ENCODE data around the gene POLR2I.
A peak's percentile ranks its signal among the peaks of the same experiment; 100 is the strongest.
"Not testable (repeated sequence)": the region's sequence is repeated elsewhere in the genome, so short reads cannot be mapped to it uniquely, and the experiment has no call there.

POLR2I gene

DNA sequence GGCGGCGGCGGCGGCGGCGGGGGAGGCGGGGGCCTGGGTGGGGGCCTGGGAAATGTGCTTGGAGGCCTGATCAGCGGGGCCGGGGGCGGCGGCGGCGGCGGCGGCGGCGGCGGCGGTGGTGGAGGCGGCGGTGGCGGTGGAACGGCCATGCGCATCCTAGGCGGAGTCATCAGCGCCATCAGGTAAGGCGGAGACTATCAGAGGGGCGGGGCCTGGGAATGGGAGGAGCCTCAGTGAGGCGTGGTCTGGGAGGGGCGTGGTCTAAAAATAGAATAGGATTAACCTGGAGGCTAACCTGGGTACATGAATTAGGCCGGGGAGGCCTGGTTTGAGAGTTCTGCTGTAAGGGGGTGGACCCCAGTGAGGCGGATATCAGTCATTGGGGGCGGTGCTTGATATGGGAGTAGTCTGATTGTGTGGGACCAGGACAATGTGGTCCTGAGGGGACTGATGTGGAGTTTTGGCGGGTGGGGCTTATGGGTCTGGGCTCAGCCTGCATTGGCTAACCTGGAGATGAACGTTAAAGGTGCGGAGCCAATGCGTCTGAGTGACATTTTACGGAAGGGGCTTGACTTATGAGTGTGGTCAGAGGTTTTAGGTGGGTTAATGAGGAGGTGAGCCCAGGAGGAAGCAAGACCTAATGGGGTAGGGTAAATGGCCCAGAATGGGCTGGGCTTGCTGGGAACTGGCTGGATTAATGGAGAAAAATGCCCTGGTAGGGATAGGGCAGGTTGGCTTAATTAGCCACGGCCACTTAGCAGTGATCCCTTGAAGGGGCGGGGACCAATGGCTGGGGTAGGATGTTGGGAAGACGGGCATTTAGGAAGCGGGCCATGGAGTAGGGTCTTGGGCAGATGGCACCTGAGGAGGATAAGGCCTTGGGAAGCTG lies 26.6 kb upstream of the POLR2I start:
- no peak for TF ChIP-seq GATA1 (IDR thresholded peaks at IDR 0.05; ENCODE audit: low read depth, low read length)
- TF ChIP-seq POLR2A (IDR thresholded peaks at IDR 0.05; ENCODE audit: low read length): no peak
- DNase-seq: peak; percentile 85 to 91

DNA sequence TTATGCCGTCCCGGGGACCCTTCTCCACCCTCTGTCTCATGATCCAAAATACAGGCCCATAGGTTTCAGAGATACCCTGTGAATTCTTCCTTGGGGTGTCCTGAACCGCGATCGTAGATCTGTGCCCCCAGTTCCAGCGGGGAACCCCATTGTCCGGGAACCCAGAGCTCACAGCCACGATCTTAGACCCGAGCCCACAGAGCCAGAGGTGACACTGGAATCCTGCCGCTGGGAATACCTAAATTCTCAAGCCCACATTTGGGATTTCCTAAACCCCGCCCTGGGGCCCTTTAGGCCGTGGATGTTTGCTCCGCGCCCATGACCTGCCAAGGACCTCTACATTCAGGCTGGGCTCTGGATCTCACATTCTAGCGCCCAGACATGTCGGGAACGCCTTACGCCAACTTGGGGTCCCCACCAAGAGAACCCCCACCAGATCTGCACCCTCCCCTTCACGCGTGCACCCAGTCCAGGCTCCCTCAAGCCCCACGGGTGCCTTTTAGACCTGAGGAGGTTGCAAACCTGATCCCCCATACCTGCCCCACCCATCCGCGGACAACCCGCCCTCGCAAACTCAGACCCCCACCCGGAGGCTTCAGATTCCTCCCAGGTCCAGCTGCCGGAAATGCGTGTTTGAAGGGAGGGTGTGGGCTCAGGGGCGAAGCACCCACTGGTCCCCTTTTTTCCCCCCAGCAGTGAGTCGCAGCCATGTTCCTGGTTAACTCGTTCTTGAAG lies 25.8 kb upstream of the POLR2I start:
- no peak for TF ChIP-seq GATA1 (IDR thresholded peaks at IDR 0.05; ENCODE audit: low read depth, low read length)
- peak; percentile 39 for TF ChIP-seq POLR2A (IDR thresholded peaks at IDR 0.05; ENCODE audit: low read length)
- peak; percentile 76 to 77 for DNase-seq

DNA sequence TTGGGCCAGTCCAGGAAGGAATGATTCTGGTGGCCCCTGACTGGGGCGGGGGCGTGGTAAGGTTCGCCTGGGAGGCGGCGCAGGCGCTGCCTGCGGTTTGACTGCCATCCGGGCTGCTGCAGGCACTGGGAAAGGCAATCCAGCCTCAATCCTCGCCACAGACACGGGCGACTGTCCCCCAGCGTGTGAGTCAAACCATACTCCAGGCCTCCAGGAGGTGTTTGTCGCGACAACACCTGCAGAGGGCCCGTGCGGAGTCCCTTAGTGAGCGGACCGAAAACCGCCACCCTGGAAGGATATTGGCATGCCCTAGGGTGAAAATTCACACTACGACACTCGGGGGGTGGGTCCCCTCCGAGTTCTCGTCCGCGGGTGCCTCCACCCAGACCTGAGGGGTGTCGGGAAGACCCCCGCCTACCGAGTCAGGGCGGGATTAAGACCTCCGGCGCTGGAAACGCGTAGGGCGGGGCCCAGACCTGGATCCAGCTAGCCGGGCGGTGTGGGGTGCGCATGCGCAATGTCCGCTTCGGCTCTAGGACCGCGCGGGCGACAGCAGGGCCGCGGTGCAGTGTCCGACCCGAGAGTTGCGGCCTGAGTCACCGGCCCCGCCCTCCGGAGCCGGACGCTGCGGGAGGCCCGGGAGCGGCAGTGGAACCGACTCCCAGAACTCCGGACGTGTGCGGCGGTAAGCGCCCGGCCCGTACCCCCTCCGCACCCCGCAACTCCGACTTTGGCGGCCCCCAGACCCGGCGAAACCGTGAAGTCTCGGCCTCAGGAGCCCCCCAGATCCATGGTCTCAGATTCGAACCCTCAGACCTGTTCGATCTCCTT lies 25.0 kb upstream of the POLR2I start, which contains the start of gene CAPNS1:
CAPNS1 (plus strand) TSS at position 594 of the 831 bp plus-strand sequence. CDS start 946 bp downstream, outside the sequence.
- no peak for TF ChIP-seq GATA1 (IDR thresholded peaks at IDR 0.05; ENCODE audit: low read depth, low read length)
- peak; percentile 68 for TF ChIP-seq POLR2A (IDR thresholded peaks at IDR 0.05; ENCODE audit: low read length)
- DNase-seq: peak; percentile 96 to 98

DNA sequence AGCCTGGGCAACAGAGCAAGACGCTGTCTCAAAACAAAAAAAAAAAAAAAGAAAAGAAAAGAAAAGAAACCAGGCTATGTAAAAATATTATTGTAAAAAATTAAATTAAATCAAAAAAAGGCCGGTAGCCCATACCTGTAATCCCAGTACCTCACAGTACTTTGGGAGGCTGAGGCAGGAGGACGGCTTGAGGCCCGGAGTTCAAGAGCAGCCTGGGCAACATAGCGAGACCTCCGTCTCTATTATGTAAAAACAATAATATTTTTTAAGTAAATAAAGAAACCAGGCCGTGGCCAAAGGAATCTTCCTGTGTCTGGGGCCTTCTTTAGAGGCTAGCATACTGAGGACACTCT lies 24.4 kb upstream of the POLR2I start:
- TF ChIP-seq GATA1 (IDR thresholded peaks at IDR 0.05; ENCODE audit: low read depth, low read length) (no peak), POLR2A (IDR thresholded peaks at IDR 0.05; ENCODE audit: low read length) (no peak)
- no peak for DNase-seq

DNA sequence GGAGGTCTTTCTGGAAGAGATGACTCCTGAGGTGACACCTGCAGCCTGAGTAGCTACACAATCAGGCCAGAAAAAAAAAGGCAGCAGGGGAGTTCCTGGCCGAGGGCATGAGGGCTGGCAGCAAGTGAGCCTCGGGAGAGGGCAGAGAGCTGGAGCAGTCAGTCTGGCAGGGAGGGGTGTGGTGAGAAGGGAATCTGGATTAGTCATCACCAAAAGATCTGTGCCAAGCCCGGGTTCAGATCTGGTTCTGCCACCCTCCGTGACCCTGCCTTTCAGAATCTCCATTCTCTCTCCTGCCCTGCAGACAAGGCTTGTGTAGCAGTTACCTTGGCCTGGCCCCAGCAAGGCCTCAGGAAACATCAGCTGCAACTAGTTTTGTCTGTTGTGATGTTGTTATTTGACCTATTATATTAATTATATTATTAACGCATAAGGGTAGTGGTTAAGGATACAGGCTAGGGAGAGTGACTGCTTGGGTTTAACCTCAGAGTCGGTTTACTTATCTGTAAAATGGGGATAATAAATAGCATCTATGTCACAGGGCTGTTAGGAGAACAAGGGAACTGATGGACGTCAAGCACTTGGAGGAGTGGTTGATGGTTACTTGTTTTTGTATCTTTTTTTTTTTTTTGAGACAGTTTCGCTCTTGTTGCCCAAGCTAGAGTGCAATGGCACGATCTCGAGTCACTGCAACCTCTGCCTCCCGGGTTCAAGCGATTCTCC lies 22.4 kb upstream of the POLR2I start:
- no peak for DNase-seq

DNA sequence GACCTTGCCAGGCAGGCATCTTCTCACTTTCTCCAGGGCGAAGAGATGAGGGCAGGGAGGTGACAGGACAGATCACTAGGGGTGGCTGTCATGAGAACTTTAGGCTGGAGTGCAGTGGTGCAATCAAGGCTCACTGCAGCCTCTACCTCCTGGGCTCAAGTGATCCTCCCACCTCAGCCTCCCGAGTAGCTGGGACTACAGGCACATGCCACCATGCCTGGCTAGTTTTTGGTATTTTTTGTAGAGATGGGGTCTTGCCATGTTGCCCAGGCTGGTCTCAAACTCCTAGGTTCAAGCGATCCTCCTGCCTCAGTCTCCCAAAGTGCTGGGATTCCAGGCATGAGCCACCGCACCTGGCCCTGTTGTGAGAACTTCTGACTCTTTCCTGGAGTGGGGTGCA lies 20.2 kb upstream of the POLR2I start:
- not testable (repeated sequence) for DNase-seq

More for the DNA sequence above, 22.4 kb upstream of the POLR2I start:
- TF ChIP-seq GATA1 (IDR thresholded peaks at IDR 0.05; ENCODE audit: low read depth, low read length): no peak
- TF ChIP-seq POLR2A (IDR thresholded peaks at IDR 0.05; ENCODE audit: low read length): no peak

DNA sequence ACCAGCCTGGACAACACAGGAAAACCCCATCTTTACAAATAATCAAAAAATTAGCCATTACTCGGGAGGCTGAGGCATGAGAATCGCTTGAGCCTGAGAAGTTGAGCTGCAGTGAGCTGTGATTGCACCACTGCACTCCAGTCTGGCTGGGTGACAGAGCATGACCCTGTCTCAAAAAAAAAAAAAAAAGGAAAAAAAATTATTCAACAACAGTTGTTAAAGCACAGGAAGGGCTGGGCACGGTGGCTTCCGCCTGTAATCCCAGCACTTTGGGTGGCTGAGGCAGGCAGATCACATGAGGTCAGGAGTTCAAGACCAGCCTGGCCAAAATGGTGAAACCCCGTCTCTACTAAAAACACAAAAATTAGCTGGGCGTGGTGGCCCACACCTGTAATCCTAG lies 16.5 kb upstream of the POLR2I start:
- DNase-seq: not testable (repeated sequence)

DNA sequence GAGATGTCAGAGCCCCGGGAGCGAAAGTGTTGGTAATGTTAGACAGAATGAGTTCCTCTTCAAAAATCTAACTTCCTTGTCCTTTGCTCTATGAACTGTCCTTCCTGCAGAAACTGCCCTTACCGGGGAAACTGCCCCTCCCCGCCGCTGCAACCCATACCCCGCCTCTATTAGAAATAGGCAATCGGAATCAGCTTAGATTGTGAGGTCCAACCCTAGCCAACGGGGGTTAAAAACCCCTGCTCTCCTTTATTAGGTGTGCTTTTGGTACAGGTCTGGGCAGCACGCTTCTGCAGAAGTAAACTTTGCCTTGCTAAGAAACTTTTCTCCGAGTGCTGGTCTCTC lies 13.7 kb upstream of the POLR2I start:
- TF ChIP-seq GATA1 (IDR thresholded peaks at IDR 0.05; ENCODE audit: low read depth, low read length) (no peak), POLR2A (IDR thresholded peaks at IDR 0.05; ENCODE audit: low read length) (no peak)
- DNase-seq: no peak

DNA sequence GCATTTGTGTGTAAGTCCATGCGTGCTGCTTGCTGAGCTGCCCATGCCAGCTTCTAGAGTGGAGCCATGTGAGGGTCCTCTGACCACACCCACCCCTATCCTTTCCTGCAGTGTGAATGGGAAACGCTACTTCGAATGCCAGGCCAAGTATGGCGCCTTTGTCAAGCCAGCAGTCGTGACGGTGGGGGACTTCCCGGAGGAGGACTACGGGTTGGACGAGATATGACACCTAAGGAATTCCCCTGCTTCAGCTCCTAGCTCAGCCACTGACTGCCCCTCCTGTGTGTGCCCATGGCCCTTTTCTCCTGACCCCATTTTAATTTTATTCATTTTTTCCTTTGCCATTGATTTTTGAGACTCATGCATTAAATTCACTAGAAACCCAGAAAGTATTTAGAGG lies 10.9 kb upstream of the POLR2I start:
- DNase-seq: no peak
- no peak for TF ChIP-seq POLR2A (IDR thresholded peaks at IDR 0.05; ENCODE audit: low read length)

DNA sequence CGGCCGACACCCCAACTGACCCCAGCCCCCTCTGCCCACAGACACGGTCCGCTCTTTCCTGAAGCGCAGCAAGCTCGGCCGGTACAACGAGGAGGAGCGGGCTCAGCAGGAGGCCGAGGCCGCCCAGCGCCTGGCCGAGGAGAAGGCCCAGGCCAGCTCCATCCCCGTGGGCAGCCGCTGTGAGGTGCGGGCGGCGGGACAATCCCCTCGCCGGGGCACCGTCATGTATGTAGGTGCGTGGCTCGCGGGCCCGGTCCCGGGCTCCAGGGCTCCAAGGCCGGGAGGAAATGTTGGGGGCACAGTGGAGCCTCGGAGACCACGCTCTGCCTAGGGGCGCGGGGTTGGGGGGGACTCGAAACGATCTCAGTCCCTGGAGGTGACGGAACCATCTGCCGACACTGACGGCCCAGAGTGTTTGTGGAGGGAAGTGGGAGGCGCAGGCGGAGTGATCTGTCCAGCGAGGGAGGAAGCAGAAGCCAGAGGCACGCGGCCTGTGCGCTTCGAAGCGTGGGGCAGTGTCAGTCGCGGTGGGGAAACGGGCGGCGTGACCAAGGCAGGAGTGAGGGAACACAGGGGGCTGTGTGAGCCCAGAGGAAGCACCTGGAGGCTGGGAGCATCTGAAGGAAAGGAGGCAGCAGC lies 6.9 kb upstream of the POLR2I start:
- TF ChIP-seq POLR2A (IDR thresholded peaks at IDR 0.05; ENCODE audit: low read length): no peak
- TF ChIP-seq GATA1 (IDR thresholded peaks at IDR 0.05; ENCODE audit: low read depth, low read length): no peak
- DNase-seq: no peak

DNA sequence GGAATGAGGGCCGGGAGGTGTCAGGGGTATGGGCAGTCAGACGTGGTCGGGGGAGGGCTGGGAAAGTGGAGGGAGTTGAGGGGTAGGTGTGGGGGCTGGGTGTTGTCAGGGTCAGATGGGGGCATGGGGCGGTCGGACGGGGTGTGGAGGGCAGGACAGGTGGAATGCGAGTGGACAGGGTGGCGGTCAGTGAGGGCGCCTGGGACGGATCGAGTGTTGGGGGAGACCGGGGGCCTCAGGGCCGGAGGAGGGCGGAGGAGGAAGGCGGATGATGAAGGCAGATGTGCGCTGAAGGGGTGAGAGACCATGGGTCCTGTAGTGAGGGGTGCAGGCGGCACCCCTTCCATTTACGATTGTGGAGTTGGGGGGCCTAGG lies 6.3 kb upstream of the POLR2I start:
- no peak for DNase-seq
- TF ChIP-seq POLR2A (IDR thresholded peaks at IDR 0.05; ENCODE audit: low read length) (no peak), GATA1 (IDR thresholded peaks at IDR 0.05; ENCODE audit: low read depth, low read length) (no peak)

DNA sequence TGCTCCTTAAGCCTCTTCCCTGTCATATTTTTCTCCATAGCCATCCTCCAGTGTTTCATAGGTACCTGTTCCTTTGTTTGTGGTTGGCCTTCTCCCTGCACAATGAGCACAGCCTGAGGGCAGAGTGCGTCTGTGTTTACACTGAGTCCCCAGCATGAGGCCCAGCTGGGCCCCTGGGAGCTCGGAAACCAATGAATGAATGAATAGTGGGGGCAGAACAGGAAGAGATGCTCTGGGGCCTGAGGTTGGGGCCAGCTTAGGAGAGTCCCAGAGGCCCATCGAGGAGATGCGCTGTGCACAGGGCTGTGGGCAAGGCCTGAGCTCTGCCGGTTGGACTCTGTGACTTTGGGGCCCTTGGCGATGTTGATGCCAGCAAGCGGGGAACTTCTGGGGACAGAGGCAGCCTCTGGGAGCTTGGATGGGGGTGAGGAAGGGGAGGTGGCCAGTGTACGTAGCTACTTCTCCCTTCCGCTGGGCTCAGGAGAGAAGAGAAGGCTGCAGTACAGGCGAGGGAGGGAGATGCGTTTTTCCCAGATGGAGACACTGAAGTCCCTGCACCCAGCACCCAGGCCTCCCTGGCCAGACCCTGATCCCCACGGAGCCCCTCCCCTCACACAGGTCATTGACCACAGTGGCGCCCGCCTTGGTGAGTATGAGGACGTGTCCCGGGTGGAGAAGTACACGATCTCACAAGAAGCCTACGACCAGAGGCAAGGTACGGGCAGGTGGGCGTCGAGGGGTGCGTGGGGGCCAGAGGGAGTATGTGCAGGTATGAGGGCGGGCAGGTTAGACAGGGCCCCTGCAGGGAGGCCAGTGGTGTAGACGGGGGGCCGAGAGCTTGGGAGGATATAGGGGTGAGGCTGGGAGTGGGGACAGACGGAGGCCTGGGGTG lies 5.7 kb upstream of the POLR2I start:
- TF ChIP-seq POLR2A (IDR thresholded peaks at IDR 0.05; ENCODE audit: low read length) (no peak), GATA1 (IDR thresholded peaks at IDR 0.05; ENCODE audit: low read depth, low read length) (no peak)
- DNase-seq: no peak

DNA sequence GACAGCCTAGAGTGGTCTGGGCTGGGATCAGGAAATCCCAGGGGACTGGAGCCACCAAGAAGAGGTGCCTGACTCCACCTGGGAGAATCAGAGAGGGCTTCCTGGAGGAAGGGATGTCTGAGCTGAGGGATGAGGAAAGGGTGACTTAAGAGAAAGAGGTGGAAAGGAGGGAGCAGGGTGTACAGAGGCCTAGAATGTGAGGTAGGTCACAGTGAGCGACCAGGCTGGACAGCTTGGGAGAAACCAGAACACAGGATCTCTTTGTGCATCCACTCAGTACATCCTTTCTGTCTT lies 1.6 kb upstream of the POLR2I start:
- no peak for DNase-seq
- TF ChIP-seq GATA1 (IDR thresholded peaks at IDR 0.05; ENCODE audit: low read depth, low read length) (no peak), POLR2A (IDR thresholded peaks at IDR 0.05; ENCODE audit: low read length) (no peak)
